GM12878 (cell line): ENCODE data around the gene RAMP1. TPM values are rescaled to one million over a fixed set of nuclear protein-coding genes. Genes with fewer than 3 reads are reported as not detected.

Experiments
- ATAC-seq: fragments of 200-7000 bp; cut with Tn5 transposase; 3 replicates; pipeline ENCODE4 v1.9.1; 2020; ENCODE audit warnings: mild to moderate bottlenecking, moderate library complexity
- BruUV-seq: library from RNA; stranded (reverse); fragments of 400-500 nt; replicated peaks from 2 replicates; lab custom pipeline; 2021; lab: Mats Ljungman, UMichigan
- CTCF ChIA-PET: fragments of 300-600 bp; sonication (Branson Sonifier 250); formaldehyde crosslinking; extraction: SDS; loops from one replicate; lab custom pipeline; 2021; ENCODE audit warnings: inconsistent platforms; lab: Yijun Ruan, JAX
- POLR2A ChIA-PET: fragments of 350-600 bp; formaldehyde crosslinking; extraction: SDS; loops from one replicate; lab custom pipeline; 2021; ENCODE audit warnings: inconsistent platforms; lab: Charles Lee
- RAD21 ChIA-PET: fragments of 300-600 bp; sonication (Branson Sonifier 250); formaldehyde crosslinking; loops from one replicate; lab custom pipeline; 2023; ENCODE audit warnings: antibody characterized with exemption; ENCODE audit not compliant: unreplicated experiment; lab: Charles Lee
- SMC1A ChIA-PET: fragments of 300-600 bp; sonication (Branson Sonifier 250); formaldehyde crosslinking; loops from one replicate; lab custom pipeline; 2023; ENCODE audit not compliant: unreplicated experiment, uncharacterized antibody; lab: Charles Lee
- DNase-seq: peaks from one replicate; pipeline ENCODE4 v3.0.0-alpha.2; 2011; ENCODE audit warnings: low read depth, low spot score
- FAIRE-seq: peaks from 3 replicates; lab custom pipeline; 2011; peaks lifted over from hg19 to GRCh38; lab: Jason Lieb, UNC
- H2AFZ ChIP-seq: 2 replicates; pipeline ENCODE4 v1.6.0; 2011; ENCODE audit warnings: low read depth, low read length, control low read depth; ENCODE audit not compliant: control insufficient read depth
- H3K27ac ChIP-seq: 2 replicates; pipeline ENCODE4 v1.5.1; 2011; ENCODE audit warnings: control low read depth; ENCODE audit not compliant: control insufficient read depth, insufficient read depth
- H3K27me3 ChIP-seq, 2 experiments: replicated peaks in 1 of 2; 2 replicates each; pipeline versions ENCODE4 v1.6.0 to v1.6.1; 2011; ENCODE audit warnings: low read length in 1 of 2; ENCODE audit not compliant: control insufficient read depth in 2 of 2, insufficient read depth in 2 of 2
- H3K36me3 ChIP-seq, 2 experiments: 2 replicates each; pipeline ENCODE4 v1.5.1; 2011; ENCODE audit warnings: low read length in 1 of 2; ENCODE audit not compliant: control insufficient read depth in 2 of 2, insufficient read depth in 2 of 2
- H3K4me1 ChIP-seq: 2 replicates; pipeline ENCODE4 v1.6.1; 2011; ENCODE audit warnings: mild to moderate bottlenecking, low read length, moderate library complexity, mixed read lengths; ENCODE audit not compliant: control insufficient read depth, insufficient read depth
- H3K4me2 ChIP-seq: 2 replicates; pipeline ENCODE4 v1.6.0; 2011; ENCODE audit warnings: control low read depth; ENCODE audit not compliant: control insufficient read depth, insufficient read depth
- H3K4me3 ChIP-seq: fragments of 200-600 bp; sonication (generic); 2 replicates; pipeline ENCODE4 v1.5.1; 2016
- H3K79me2 ChIP-seq: 2 replicates; pipeline ENCODE4 v1.6.0; 2011; ENCODE audit warnings: low read length; ENCODE audit not compliant: control insufficient read depth, insufficient read depth
- H3K9ac ChIP-seq: 2 replicates; pipeline ENCODE4 v1.8.0; 2011; ENCODE audit warnings: low read length, control low read depth, mixed read lengths; ENCODE audit not compliant: control insufficient read depth, insufficient read depth
- H3K9me3 ChIP-seq: replicated peaks from 3 replicates; pipeline ENCODE4 v1.5.1; 2011; ENCODE audit warnings: mild to moderate bottlenecking, low read length; ENCODE audit not compliant: control insufficient read depth, insufficient read depth
- H4K20me1 ChIP-seq: 2 replicates; pipeline ENCODE4 v1.6.0; 2011; ENCODE audit not compliant: control insufficient read depth, insufficient read depth
- FOS ChIP-seq: IDR thresholded peaks from 3 replicates; pipeline ENCODE4 v1.6.1; 2011; ENCODE audit warnings: borderline replicate concordance; ENCODE audit not compliant: insufficient read length; ENCODE audit errors: extremely low read depth
- FOXK2 ChIP-seq: fragments of 450-650 bp; IDR thresholded peaks from 2 replicates; pipeline ENCODE4 v1.6.1; 2017; ENCODE audit warnings: mild to moderate bottlenecking, moderate library complexity
- HCFC1 ChIP-seq: fragments of 150-350 bp; IDR thresholded peaks from 2 replicates; pipeline ENCODE4 v1.6.1; 2014; ENCODE audit warnings: low read length
- JUND ChIP-seq: IDR thresholded peaks from 2 replicates; pipeline ENCODE4 v1.6.1; 2012; ENCODE audit warnings: low read depth, mild to moderate bottlenecking, low read length, improper control_type of control experiment, moderate library complexity
- PAX5 ChIP-seq: IDR thresholded peaks from 2 replicates; pipeline ENCODE4 v1.6.1; 2011; ENCODE audit warnings: low read depth, low read length, borderline replicate concordance
- SIX5 ChIP-seq: IDR thresholded peaks from 2 replicates; pipeline ENCODE4 v1.6.1; 2011; ENCODE audit warnings: mild to moderate bottlenecking, low read depth, low read length, moderate library complexity; ENCODE audit not compliant: severe bottlenecking
- SP1 ChIP-seq: IDR thresholded peaks from one replicate; pipeline ENCODE4 v1.6.1; 2011; ENCODE audit warnings: low read depth, low read length
- WGBS: methylation state at CpG from one replicate; pipeline ENCODE4 v1.1.6; 2016; ENCODE audit warnings: low lambda C conversion rate; ENCODE audit not compliant: insufficient replicate concordance, insufficient coverage; ENCODE audit errors: missing lambda C conversion rate; 5-methylcytosine and 5-hydroxymethylcytosine counted together
- in situ Hi-C: fragments of 300-500 bp; cut with MboI; formaldehyde crosslinking; loops from 9 replicates; pipeline ENCODE4 v1.14.3; 2018; ENCODE audit warnings: mixed read lengths
- intact Hi-C: fragments of 100-400 bp; cut with micrococcal nuclease; formaldehyde crosslinking; loops from one replicate; pipeline ENCODE4 v1.14.2; 2022; ENCODE audit not compliant: unreplicated experiment
- polyA plus RNA-seq, 11 experiments: library from polyadenylated mRNA; depleted of rRNA in 4 of 11; unstranded in 6 of 11; stranded (reverse) in 5 of 11; fragments of >200 nt; fragmentation: Nextera tagmentation in 4 of 11; fragmentation: Illumina TruSeq in 1 of 11; extraction: Ambion mirVana in 4 of 11; extraction: Trizol in 1 of 11; gene quantifications; 1 replicate in 1 of 11; 2 replicates in 10 of 11; pipeline versions ENCODE4 v1.2.1 to v1.2.3, GENCODE V29; 2011 to 2016; ENCODE audit warnings: inconsistent platforms in 2 of 11, missing spikeins in 2 of 11, low read depth in 1 of 11
- total RNA-seq, 4 experiments: library from RNA; depleted of rRNA in 3 of 4; stranded (reverse); fragments of >200 nt in 3 of 4; fragmentation: Illumina TruSeq in 1 of 4; extraction: Trizol in 1 of 4; gene quantifications; 2 replicates each; pipeline versions ENCODE4 v1.2.1 to v1.2.3, GENCODE V29; 2013 to 2021
- TF ChIP-seq, protein P1 (sequence below): IDR thresholded peaks from 2 replicates; pipeline ENCODE4 v1.6.1; 2011; ENCODE audit warnings: low read depth, mild to moderate bottlenecking, low read length, moderate library complexity, borderline replicate concordance; ENCODE audit errors: extremely low read depth
- TF ChIP-seq, protein P2 (sequence below), 3 experiments: IDR thresholded peaks in 2 of 3; conservative IDR thresholded peaks in 1 of 3; 2 replicates each; pipeline ENCODE4 v1.5.1; 2011; ENCODE audit warnings: low read depth in 3 of 3, low read length in 3 of 3, mild to moderate bottlenecking in 3 of 3, control low read depth in 2 of 3, moderate library complexity in 2 of 3, inconsistent platforms in 1 of 3, mixed read lengths in 1 of 3; ENCODE audit not compliant: control insufficient read depth in 2 of 3, insufficient read depth in 1 of 3; ENCODE audit errors: extremely low read depth in 1 of 3
- TF ChIP-seq, protein P3 (sequence below): fragments of 450-650 bp; IDR thresholded peaks from 2 replicates; pipeline ENCODE4 v1.6.1; 2018; ENCODE audit warnings: mild to moderate bottlenecking, low read depth, moderate library complexity; ENCODE audit not compliant: partially characterized antibody
- TF ChIP-seq, protein P4 (sequence below): fragments of 450-650 bp; IDR thresholded peaks from 2 replicates; pipeline ENCODE4 v1.6.1; 2016; ENCODE audit warnings: mild to moderate bottlenecking

RAMP1 gene
- total and polyA plus RNA-seq, 10 of the 15 experiments (the other 5 are each of a cell fraction or from before 2014, with no cell fraction given): 0.11 to 0.19 (median 0.12) TPM; not detected in 7

DNA sequence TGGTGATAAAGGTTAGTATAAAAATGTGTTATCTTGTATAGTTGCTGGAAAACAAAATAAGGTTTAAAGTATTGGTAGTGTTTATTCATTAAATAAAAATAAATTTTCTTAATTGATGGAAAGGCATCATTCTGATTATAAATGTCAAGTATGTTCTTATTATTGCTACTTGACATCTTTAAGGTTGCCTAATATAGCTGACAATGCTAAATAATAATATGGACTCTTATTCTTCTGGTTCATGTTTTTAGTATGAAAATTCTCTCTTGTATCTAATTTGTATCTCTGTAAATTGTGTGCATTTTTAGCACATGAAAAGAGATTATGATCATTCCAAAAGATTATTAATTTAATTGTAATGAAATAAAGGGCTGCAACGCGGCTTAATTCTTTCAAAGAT is 35.9 kb upstream of the RAMP1 start:
- no peaks in the 10 kb centered on the region for H3K9me3 ChIP-seq
- TF ChIP-seq, protein P1, sequence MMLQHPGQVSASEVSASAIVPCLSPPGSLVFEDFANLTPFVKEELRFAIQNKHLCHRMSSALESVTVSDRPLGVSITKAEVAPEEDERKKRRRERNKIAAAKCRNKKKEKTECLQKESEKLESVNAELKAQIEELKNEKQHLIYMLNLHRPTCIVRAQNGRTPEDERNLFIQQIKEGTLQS: no peak
- TF ChIP-seq HCFC1 (no peak), FOS (no peak), FOXK2 (no peak), JUND (no peak), PAX5 (no peak), SP1 (no peak), SIX5 (no peak)
- TF ChIP-seq, protein P2, sequence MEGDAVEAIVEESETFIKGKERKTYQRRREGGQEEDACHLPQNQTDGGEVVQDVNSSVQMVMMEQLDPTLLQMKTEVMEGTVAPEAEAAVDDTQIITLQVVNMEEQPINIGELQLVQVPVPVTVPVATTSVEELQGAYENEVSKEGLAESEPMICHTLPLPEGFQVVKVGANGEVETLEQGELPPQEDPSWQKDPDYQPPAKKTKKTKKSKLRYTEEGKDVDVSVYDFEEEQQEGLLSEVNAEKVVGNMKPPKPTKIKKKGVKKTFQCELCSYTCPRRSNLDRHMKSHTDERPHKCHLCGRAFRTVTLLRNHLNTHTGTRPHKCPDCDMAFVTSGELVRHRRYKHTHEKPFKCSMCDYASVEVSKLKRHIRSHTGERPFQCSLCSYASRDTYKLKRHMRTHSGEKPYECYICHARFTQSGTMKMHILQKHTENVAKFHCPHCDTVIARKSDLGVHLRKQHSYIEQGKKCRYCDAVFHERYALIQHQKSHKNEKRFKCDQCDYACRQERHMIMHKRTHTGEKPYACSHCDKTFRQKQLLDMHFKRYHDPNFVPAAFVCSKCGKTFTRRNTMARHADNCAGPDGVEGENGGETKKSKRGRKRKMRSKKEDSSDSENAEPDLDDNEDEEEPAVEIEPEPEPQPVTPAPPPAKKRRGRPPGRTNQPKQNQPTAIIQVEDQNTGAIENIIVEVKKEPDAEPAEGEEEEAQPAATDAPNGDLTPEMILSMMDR (IDR thresholded peaks at IDR 0.05 in 2 of 3, conservative IDR thresholded peaks at IDR 0.05 in 1 of 3; ENCODE audit: control insufficient read depth in 2 of 3, extremely low read depth in 1 of 3, insufficient read depth in 1 of 3, low read depth in 3 of 3, low read length in 3 of 3): no peak
- TF ChIP-seq, protein P3, sequence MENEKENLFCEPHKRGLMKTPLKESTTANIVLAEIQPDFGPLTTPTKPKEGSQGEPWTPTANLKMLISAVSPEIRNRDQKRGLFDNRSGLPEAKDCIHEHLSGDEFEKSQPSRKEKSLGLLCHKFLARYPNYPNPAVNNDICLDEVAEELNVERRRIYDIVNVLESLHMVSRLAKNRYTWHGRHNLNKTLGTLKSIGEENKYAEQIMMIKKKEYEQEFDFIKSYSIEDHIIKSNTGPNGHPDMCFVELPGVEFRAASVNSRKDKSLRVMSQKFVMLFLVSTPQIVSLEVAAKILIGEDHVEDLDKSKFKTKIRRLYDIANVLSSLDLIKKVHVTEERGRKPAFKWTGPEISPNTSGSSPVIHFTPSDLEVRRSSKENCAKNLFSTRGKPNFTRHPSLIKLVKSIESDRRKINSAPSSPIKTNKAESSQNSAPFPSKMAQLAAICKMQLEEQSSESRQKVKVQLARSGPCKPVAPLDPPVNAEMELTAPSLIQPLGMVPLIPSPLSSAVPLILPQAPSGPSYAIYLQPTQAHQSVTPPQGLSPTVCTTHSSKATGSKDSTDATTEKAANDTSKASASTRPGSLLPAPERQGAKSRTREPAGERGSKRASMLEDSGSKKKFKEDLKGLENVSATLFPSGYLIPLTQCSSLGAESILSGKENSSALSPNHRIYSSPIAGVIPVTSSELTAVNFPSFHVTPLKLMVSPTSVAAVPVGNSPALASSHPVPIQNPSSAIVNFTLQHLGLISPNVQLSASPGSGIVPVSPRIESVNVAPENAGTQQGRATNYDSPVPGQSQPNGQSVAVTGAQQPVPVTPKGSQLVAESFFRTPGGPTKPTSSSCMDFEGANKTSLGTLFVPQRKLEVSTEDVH: no peak
- TF ChIP-seq, protein P4, sequence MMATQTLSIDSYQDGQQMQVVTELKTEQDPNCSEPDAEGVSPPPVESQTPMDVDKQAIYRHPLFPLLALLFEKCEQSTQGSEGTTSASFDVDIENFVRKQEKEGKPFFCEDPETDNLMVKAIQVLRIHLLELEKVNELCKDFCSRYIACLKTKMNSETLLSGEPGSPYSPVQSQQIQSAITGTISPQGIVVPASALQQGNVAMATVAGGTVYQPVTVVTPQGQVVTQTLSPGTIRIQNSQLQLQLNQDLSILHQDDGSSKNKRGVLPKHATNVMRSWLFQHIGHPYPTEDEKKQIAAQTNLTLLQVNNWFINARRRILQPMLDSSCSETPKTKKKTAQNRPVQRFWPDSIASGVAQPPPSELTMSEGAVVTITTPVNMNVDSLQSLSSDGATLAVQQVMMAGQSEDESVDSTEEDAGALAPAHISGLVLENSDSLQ: no peak
- no peak overlapping the region for H3K27ac ChIP-seq
- H3K79me2 ChIP-seq: no peaks in the 10 kb centered on the region
- ChIA-PET POLR2A (interaction anchor here (0.6 kb wide), 1 partner anchor 58 kb away, joined by 4 read pairs; no protein-coding TSS in a partner anchor), CTCF (no interaction called here), RAD21 (no interaction called here), SMC1A (no interaction called here)
- 97% methylated on average over 2 of the region's 2 CpGs for WGBS
- no peak for DNase-seq
- H3K4me2 ChIP-seq: no peak overlapping the region
- no peaks in the 10 kb centered on the region for H3K36me3 ChIP-seq
- H4K20me1 ChIP-seq: no peaks in the 10 kb centered on the region
- intact Hi-C loops (no loop called here), in situ Hi-C loops (no loop called here)
- H3K4me1 ChIP-seq: no peaks in the 10 kb centered on the region; the same call in 1 of the 2 replicates
- no peak for ATAC-seq
- BruUV-seq: no TSS peak
- no peak overlapping the region for H3K4me3 ChIP-seq
- no peak overlapping the region for H2AFZ ChIP-seq
- no peak overlapping the region for H3K9ac ChIP-seq
- H3K27me3 ChIP-seq: no peaks in the 10 kb centered on the region
- no peak for FAIRE-seq
